ENCODE data around the gene SHANK2.

- TF ChIP-seq CTCF (IDR thresholded peaks at IDR 0.05) (no peak), POLR2A (IDR thresholded peaks at IDR 0.05) (no peak)
Observed at GRCh38 chr11:71206186-71206585, 46.2 kb downstream of the SHANK2 start.
